Muscle layer of duodenum (tissue), 2 donors: Measurements from ENCODE around the gene BMERB1.
A peak's percentile ranks its signal among the peaks of the same experiment; 100 is the strongest.
"Not testable (repeated sequence)": the region's sequence is repeated elsewhere in the genome, so short reads cannot be mapped to it uniquely, and the experiment has no call there.

Experiments
- H3K27ac ChIP-seq: one replicate; pipeline ENCODE4 v1.7.0; 2013; ENCODE audit warnings: mild to moderate bottlenecking, low read length
- H3K27me3 ChIP-seq: one replicate; pipeline ENCODE4 v1.7.0; 2013; ENCODE audit warnings: low read depth, mild to moderate bottlenecking, control low read depth, low read length
- H3K36me3 ChIP-seq, 2 donors: one replicate each; pipeline ENCODE4 v1.7.0; 2013; ENCODE audit warnings: low read length in 2 of 2, control low read depth in 1 of 2, mild to moderate bottlenecking in 1 of 2; ENCODE audit not compliant: insufficient read depth in 2 of 2, control insufficient read depth in 1 of 2
- H3K4me1 ChIP-seq, 2 donors: one replicate each; pipeline ENCODE4 v1.7.0; 2013; ENCODE audit warnings: low read length in 2 of 2, mild to moderate bottlenecking in 2 of 2, control low read depth in 1 of 2, moderate library complexity in 1 of 2; ENCODE audit not compliant: insufficient read depth in 2 of 2, control insufficient read depth in 1 of 2
- H3K4me3 ChIP-seq, 2 donors: one replicate each; pipeline ENCODE4 v1.7.0; 2013; ENCODE audit warnings: low read length in 2 of 2, low read depth in 1 of 2, mild to moderate bottlenecking in 1 of 2
- H3K9me3 ChIP-seq, 2 donors: one replicate each; pipeline ENCODE4 v1.7.0; 2013; ENCODE audit warnings: low read length in 2 of 2, control low read depth in 1 of 2, mild to moderate bottlenecking in 1 of 2; ENCODE audit not compliant: control insufficient read depth in 1 of 2
- donor health status: healthy.

Gene BMERB1

DNA sequence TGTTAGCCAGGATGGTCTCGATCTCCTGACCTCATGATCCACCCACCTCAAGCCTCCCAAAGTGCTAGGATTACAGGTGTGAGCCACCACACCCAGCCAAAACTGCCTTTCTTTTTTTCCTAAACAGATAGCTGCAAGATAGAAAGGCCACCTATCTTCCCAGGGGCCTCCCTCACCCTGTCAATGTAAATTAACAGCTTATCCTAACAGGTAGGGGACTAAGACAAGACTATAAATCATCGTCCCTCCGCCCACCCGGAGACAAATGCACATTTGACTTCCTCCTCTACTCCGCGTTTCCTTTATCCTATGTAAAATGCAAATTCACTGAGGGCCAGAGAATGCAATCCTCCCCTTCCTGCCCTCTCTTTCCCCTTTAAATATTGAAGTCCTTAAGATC lies 137.2 kb downstream of the BMERB1 start:
- Histone ChIP-seq H3K4me3 (no peak overlapping the region), H3K27ac (no peak overlapping the region), H3K4me1 (no peaks in the 10 kb centered on the region), H3K27me3 (no peaks in the 10 kb centered on the region), H3K36me3 (peaks cover 0 to 24% of the 10 kb centered on the region in 2 donors), H3K9me3 (no peaks in the 10 kb centered on the region)

DNA sequence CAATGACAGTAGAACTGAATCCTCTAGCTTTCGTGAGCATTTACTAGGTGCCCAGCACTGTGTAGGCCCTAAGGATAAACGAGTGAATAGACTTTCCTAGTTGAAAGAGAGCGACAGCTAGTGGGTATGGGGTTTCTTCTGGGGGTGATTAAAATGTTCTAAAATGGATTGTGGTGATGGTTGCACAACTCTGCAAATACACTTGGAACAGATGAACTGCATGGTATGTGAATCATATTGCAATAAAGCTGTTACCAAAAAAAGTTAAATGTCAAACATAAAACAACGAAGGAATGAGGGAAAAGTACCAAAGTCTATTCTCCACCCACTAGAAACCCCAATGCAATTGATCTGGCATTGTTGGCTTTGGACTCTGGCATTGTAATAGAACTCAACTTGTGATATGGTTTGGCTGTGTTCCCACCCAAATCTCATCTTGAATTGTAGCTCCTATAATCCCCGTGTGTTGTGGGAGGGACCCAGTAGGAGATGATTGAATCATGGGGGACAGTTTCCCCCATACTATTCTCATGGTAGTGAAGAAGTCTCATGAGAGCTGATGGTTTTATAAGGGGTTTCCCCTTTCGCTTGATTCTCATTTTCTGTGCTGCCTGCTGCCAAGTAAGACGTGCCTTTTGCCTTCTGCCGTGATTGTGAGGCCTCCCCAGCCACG lies 138.1 kb downstream of the BMERB1 start:
- H3K27me3 ChIP-seq: no peaks in the 10 kb centered on the region
- no peaks in the 10 kb centered on the region for H3K4me1 ChIP-seq
- peak overlapping the region; percentile 57 for H3K27ac ChIP-seq
- H3K36me3 ChIP-seq: peaks cover 0 to 24% of the 10 kb centered on the region in 2 donors
- H3K4me3 ChIP-seq: no peak overlapping the region
- no peaks in the 10 kb centered on the region for H3K9me3 ChIP-seq

DNA sequence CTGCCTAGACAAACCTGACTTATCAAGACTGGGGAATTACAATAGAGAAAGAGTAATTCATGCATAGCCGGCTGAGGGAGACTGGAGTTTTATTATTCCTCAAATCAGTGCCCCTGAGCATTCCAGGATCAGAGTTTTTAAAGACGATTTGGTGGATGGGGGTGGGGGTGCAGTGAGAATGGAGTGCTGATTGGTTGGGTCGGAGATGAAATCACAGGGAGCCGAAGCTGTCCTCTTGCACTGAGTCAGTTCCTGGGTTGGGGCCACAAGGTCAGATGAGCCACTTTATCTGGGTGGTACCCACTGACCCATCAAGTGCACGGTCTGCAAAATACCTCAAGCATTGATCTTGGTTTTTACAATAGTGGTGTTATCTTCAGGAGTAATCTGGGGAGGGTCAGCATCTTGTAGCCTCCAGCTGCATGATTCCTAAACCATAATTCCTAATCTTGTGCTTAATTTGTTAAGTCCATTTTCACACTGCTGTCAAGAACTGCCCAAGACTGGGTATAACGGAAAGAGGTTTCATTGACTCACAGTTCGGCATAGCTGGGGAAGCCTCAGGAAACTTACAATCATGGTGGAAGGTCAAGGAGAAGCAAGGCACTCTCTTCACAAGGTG lies 139.0 kb downstream of the BMERB1 start:
- H3K27ac ChIP-seq: peak overlapping the region; percentile 57
- H3K4me3 ChIP-seq: peak overlapping the region in 1 of 2 donors; percentile 21
- H3K4me1 ChIP-seq: no peaks in the 10 kb centered on the region
- H3K36me3 ChIP-seq: peaks cover 0 to 21% of the 10 kb centered on the region in 2 donors
- H3K9me3 ChIP-seq: no peaks in the 10 kb centered on the region
- H3K27me3 ChIP-seq: no peaks in the 10 kb centered on the region

DNA sequence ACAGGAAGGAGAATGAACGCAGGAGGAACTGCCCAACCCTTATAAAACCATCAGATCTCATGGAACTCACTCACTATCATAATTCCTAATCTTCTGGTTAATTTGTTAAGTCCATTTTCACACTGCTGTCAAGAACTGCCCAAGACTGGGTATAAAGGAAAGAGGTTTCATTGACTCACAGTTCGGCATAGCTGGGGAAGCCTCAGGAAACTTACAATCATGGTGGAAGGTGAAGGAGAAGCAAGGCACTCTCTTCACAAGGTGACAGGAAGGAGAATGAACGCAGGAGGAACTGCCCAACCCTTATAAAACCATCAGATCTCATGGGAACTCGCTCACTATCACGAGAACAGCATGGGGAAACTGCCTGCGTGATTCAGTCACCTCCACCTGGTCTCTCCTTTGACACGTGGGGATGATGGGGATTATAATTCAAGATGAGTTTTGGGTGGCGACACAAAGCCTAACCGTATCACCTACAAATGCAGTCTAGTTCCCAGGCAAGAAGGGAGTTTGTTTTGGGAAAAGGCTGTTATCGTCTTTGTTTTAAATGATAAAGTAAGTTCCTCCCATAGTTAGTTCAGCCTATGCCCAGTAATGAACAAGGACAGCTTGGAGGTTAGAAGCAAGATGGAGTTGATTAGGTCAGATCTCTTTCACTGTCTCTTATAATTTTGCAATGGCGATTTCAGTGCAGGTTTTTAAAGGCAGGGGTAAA lies 139.7 kb downstream of the BMERB1 start:
- peaks cover 0 to 20% of the 10 kb centered on the region in 2 donors for H3K36me3 ChIP-seq
- not testable (repeated sequence) for H3K4me3 ChIP-seq, H3K4me1 ChIP-seq, H3K27me3 ChIP-seq, H3K9me3 ChIP-seq, H3K27ac ChIP-seq

DNA sequence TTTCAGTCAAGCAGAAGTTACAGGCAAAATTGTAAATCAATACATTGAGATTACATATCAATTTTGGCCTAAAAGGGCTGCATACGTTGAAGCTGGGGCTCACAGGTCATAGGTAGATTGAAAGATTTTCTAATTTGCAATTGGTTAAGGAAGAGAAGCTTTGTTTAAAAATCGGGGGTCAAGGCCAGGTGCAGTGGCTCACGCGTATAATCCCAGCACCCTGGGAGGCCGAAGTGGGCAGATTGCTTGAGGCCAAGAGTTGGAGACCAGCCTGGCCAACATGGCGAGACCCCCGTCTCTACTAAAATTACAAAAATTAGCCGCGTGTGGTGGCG lies 140.2 kb downstream of the BMERB1 start:
- H3K27me3 ChIP-seq: no peaks in the 10 kb centered on the region
- H3K4me1 ChIP-seq: no peaks in the 10 kb centered on the region
- H3K27ac ChIP-seq: no peak overlapping the region
- no peak overlapping the region for H3K4me3 ChIP-seq
- peaks cover 0 to 15% of the 10 kb centered on the region in 2 donors for H3K36me3 ChIP-seq
- no peaks in the 10 kb centered on the region for H3K9me3 ChIP-seq

DNA sequence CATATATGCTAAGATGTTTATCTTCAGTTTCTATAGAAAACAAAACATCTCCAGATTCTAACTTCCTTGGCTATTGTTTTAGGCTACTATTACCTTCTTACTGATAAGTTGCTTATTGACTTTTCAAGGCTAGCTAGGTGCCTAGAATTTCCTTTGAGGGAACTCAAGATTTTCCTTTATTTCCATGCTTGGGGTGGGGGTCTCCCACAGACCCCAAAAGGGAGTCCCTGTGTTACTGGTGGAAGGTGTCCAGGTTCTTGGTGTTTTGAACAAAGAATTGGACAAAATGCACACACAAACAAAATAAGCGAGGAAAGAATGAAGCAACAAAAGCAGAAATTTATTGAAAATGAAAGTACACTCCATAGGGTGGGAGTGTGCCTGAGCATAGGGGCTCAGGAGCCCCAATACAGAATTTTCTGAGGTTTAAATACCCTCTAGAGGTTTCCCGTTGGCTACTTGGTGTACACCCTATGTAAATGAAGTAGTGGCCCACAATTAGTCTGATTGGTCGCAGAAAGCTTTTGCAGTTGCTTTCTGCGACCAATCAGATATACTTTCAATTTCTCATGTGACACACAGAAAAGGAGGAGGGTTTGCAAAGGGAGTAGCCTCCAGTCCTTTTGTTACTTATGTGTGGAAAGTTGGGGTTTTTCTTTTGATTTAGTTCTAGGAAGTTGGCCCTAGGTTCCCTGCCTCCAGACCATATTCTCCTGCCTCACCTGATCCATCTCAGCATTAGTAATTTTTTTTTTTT lies 141.1 kb downstream of the BMERB1 start:
- Histone ChIP-seq H3K27ac (no peak overlapping the region), H3K27me3 (no peaks in the 10 kb centered on the region), H3K4me3 (no peak overlapping the region), H3K4me1 (no peaks in the 10 kb centered on the region), H3K9me3 (no peaks in the 10 kb centered on the region), H3K36me3 (peaks cover 0 to 6% of the 10 kb centered on the region in 2 donors)

DNA sequence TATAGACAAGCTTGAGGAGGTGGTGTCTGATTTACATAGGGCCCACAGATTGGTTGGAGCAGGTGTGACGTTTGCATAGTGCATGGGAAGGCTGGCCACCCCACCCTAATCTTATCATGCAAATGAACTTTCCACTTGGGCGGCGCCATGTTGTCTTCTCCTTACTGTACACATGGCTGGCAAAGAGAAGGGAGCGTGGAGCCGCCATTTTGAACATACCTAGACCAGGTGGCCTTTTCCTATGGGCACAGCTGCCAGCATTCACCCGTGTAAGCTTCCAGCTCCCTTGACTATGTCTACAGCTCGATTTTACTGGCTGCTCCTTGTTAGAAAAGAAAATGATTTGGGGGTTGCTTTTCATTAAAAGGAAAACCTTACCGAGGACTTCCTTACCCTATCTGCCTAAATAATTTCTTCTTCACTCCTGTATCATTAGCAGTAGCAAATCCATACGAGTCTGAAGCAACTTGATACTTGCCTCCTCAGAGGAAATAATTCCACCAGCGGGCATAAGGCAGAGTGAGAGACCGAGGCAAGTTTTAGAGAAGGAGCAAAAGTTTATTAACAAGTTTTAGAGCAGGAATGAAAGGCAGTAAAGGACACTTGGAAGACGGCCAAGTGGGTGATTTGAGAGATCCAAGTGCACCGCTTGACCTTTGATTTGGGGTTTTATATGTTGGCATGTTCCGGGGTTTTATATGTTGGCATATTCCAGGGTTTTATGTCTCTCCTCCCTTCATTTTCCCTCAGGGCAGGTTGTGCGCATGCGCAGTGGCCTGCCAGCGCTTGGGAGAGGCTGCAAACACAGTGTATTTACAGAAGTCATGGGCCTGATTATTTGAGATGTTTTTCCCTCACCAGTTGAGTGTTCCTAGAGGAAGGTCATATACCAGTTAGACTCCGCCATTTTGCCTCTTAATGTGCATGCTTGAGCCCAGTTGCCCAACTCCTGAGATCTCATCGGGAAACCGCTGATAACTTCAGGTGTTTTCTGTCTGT lies 142.9 kb downstream of the BMERB1 start:
- peaks cover 0 to 10% of the 10 kb centered on the region in 2 donors for H3K36me3 ChIP-seq
- peak overlapping the region; percentile 87 for H3K27ac ChIP-seq
- H3K9me3 ChIP-seq: no peaks in the 10 kb centered on the region
- H3K4me3 ChIP-seq: no peak overlapping the region
- H3K27me3 ChIP-seq: no peaks in the 10 kb centered on the region
- no peaks in the 10 kb centered on the region for H3K4me1 ChIP-seq

DNA sequence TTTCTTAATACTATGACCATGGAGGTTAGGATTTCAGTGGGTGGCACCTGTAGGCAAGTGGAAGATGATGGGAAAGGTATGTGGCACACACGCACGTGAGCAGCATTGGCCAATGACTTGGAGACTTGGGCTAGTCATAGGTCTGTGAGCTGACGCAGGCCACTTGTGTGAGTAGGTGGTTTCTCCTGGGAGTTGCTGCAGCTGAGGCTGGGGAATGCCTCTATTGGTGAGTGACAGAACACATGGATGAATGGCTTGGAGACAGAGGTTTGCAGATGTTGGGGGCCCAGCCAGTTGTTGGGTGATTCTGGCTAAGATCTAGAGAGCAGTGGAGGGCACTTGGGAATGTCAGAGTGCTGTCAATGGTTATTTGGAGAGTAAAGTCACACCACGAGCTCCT lies 144.4 kb downstream of the BMERB1 start:
- Histone ChIP-seq H3K36me3 (peaks cover 9 to 14% of the 10 kb centered on the region in 2 donors), H3K4me3 (no peak overlapping the region), H3K9me3 (no peaks in the 10 kb centered on the region), H3K27me3 (no peaks in the 10 kb centered on the region), H3K27ac (no peak overlapping the region), H3K4me1 (no peaks in the 10 kb centered on the region)

DNA sequence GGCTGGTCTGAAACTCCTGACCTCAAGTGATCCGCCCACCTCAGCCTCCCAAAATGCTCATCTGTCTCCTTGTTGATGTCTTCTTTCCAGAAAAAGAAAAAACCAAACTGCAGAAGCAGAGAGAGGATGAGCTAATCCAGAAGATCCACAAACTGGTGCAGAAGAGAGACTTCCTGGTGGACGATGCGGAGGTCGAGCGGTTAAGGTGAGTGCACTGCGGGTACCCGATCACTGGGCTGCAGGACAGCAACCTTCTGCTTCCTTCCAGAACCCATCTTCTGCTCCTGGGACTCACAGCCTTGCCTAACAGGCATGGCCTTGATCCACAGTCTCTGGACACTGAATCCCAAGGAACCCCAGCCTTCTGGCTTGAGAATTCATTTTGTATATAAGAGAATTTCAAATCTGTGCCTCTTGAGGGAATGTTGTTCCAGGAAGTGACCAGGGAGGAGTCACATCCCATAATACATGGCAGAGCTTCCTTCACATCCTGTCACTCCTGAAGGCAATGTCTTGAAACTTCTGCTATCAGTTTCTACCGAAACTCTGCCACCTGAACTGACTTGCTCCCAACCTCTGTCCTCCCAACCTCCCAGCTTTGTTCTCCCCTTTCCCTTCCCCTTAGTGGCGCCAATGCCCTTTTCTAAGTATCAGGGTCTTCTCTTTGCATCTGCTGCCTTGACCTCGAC lies 146.9 kb downstream of the BMERB1 start:
- Histone ChIP-seq H3K27ac (no peak overlapping the region), H3K9me3 (peaks cover 0 to 3% of the 10 kb centered on the region in 2 donors), H3K27me3 (no peaks in the 10 kb centered on the region), H3K4me3 (no peak overlapping the region), H3K36me3 (peaks cover 11 to 28% of the 10 kb centered on the region in 2 donors), H3K4me1 (no peaks in the 10 kb centered on the region)

DNA sequence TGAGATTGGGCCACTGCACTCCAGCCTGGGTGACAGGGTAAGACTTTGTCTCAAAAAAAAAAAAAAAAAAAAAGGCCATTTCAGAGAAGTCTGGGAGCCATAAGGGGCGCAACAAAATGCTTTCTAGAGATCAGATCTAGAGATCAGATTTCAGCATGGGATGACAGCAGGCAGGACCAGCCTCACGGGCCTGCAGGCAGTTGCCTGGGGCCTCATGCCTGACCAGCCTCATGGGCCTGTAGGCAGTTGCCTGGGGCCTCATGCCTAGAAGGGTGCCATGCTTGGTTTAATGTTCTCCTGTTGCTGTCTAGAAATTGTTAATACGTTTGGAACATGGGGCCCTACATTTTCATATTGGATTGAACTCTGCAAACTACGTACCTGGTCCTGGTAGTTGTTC lies 149.1 kb downstream of the BMERB1 start:
- H3K4me1 ChIP-seq: no peaks in the 10 kb centered on the region
- peaks cover 0 to 3% of the 10 kb centered on the region in 2 donors for H3K9me3 ChIP-seq
- no peaks in the 10 kb centered on the region for H3K27me3 ChIP-seq
- H3K36me3 ChIP-seq: peaks cover 15 to 42% of the 10 kb centered on the region in 2 donors
- no peak overlapping the region for H3K27ac ChIP-seq
- no peak overlapping the region for H3K4me3 ChIP-seq
